ENCODE results near the gene CTBP2.
"Not testable (repeated sequence)": the region's sequence is repeated elsewhere in the genome, so short reads cannot be mapped to it uniquely, and the experiment has no call there.

CTBP2 gene

DNA sequence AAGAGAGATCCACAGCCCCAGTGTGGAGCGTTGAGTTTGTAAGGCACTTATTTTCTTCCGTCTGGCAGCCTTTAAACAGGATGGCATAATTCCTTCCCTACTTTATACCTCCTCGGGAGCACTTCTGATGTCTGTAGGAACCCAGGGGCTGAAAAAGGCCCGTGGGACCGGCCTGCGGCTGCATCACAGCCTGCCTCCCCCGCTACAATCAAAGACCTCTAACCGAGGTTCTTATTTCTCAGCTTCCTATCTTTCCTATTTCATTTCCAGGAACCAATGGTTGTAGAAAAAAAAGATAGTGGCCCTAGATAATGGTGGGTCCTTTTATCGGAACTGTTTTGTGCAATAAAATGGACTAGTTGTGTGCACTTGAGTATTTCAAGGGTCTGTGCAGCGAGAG is 4.1 kb upstream of the CTBP2 start:
- TF ChIP-seq CTCF (IDR thresholded peaks at IDR 0.05; ENCODE audit: low read depth, low read length) = no peak
- no peak overlapping the region for H3K4me3 ChIP-seq (replicated peaks in 1 of 2; ENCODE audit: low read depth in 2 of 2, low read length in 2 of 2)

DNA sequence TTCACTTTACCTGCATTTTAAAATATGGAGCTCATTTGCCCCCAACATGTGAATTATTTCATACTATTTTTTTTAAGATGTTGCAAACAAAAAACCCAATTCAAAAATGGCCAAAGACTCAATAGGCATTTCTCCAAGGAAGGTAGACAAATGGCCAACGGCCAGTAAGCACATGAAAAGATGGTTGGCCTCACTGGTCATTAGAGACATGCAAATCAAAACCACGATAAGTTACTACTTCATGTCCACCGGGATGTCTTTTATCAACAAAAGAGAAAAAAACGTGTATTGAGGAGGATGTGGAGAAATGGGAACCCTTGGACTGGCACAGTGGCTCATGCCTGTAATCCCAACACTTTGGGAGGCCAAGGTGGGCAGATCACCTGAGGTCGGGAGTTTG is 3.4 kb upstream of the CTBP2 start:
- H3K4me3 ChIP-seq (replicated peaks in 1 of 2; ENCODE audit: low read depth in 2 of 2, low read length in 2 of 2) = no peak overlapping the region
- DNase-seq (ENCODE audit: low read depth in 2 of 2) = no peak
- TF ChIP-seq CTCF (IDR thresholded peaks at IDR 0.05; ENCODE audit: low read depth, low read length) = no peak

More for the DNA sequence above, 4.1 kb upstream of the CTBP2 start:
- no peak for DNase-seq (ENCODE audit: low read depth in 2 of 2)

DNA sequence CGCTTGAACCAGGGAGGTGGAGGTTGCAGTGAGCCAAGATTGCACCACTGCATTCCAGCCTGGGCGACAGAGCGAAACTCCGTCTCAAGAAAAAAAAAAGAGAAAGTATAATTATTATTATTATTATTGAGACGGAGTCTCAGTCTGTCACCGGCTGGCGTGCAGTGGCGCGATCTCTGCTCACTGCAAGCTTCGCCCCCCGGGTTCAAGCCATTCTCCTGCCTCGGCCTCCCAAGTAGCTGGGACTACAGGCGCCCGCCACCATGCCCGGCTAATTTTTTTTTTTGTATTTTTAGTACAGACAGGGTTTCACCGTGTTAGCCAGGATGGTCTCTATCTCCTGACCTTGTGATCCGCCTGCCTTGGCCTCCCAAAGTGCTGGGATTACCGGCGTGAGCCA is 2.9 kb upstream of the CTBP2 start:
- H3K4me3 ChIP-seq (replicated peaks in 1 of 2; ENCODE audit: low read depth in 2 of 2, low read length in 2 of 2); DNase-seq (ENCODE audit: low read depth in 2 of 2): not testable (repeated sequence)

GRCh38 chr10:125162120-125162931 is 2.0 kb upstream of the CTBP2 start:
- no peak for DNase-seq (ENCODE audit: low read depth in 2 of 2)
- no peak for TF ChIP-seq CTCF (IDR thresholded peaks at IDR 0.05; ENCODE audit: low read depth, low read length)
- peak overlapping the region; percentile 68 to 70 for H3K4me3 ChIP-seq (replicated peaks in 1 of 2; ENCODE audit: low read depth in 2 of 2, low read length in 2 of 2)

GRCh38 chr10:125161707-125162119 is 1.4 kb upstream of the CTBP2 start:
- H3K4me3 ChIP-seq (replicated peaks in 1 of 2; ENCODE audit: low read depth in 2 of 2, low read length in 2 of 2) = peak overlapping the region; percentile 68 to 70
- no peak for TF ChIP-seq CTCF (IDR thresholded peaks at IDR 0.05; ENCODE audit: low read depth, low read length)

GRCh38 chr10:125160856-125161706 is 718 bp upstream of the CTBP2 start:
- TF ChIP-seq CTCF (IDR thresholded peaks at IDR 0.05; ENCODE audit: low read depth, low read length) = peak; percentile 43
- H3K4me3 ChIP-seq (replicated peaks in 1 of 2; ENCODE audit: low read depth in 2 of 2, low read length in 2 of 2) = peak overlapping the region; percentile 68 to 70
- DNase-seq (ENCODE audit: low read depth in 2 of 2) = peak; percentile 80 to 92

More at GRCh38 chr10:125161707-125162119, 1.4 kb upstream of the CTBP2 start:
- no peak for DNase-seq (ENCODE audit: low read depth in 2 of 2)

DNA sequence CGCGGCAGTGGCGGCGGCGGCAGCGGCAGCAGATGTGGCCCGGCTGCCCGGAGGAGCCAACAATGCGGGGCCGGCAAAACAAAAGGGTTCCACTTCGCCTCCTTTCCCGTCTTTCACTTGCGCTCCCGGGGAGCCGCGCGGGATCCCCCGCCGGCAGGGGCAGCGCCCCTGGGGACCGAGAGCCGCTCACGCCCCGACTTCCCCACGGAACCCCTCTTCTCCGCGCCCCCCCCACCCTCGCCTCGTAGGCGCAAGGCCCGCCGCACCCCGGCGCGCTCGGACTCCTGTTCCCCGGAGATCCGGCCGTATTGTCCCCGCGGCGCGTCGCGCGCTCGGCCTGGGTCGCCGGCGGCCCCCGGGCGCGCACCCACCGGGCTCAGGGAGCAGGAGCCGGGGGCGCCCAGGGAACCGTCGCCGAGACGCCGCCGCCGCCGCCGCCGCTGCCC is 854 bp downstream of the CTBP2 start:
- no peak for TF ChIP-seq CTCF (IDR thresholded peaks at IDR 0.05; ENCODE audit: low read depth, low read length)
- peak in 1 of 2 donors; percentile 21 for DNase-seq (ENCODE audit: low read depth in 2 of 2)
- peak overlapping the region; percentile 57 to 70 for H3K4me3 ChIP-seq (replicated peaks in 1 of 2; ENCODE audit: low read depth in 2 of 2, low read length in 2 of 2)
